NCI-H748 treated with DMSO at 0.1 percent for 48 hours (cell line): Measurements from ENCODE around the gene SOBP.

ENCODE experiments used
- DNase-seq: peaks from one replicate; lab custom pipeline; 2025; lab: John Stamatoyannopoulos, UW

SOBP gene

GRCh38 chr6:107587451-107587850 is 97.5 kb downstream of the SOBP start:
- DNase-seq: no peak

GRCh38 chr6:107589199-107589598 is 99.3 kb downstream of the SOBP start:
- no peak for DNase-seq

DNA sequence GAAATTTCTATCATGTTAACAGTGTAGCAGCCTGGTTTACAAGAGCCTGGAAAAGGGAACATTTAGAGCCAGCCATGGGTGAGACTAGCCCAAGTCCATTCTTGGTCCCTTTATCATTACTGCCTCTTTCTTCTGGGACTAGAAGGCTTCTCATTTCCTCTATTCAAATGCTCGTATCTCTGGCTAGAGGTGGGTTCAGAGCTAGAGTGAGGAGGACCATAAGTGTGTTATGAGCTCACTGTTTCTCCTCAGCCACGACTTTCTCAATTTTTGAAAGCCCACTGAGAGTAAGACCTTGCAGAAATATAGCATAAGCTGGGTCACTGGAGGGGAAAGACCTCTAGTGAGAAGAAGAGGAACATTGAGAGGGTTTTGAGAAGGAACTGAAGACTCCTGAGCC is 100.0 kb downstream of the SOBP start:
- DNase-seq: no peak

DNA sequence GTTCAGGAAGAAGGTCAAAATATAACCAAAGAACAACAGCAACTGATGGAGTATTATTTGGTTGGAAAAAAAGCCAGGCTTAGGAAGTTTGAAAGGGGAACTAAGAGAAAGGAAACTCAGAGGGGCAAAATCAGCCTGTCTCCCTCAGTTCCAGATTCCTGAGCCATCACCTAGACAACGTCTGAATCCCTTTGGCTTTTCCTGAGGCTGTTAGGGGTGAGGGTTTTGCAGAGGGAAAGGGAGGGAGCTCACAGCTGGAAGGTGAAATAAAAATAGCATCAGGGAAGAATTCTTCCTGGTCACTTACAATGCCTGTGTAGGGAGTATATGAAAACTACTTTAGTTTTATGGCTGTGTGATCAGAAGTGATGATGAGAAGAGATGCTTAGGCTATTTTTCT is 100.5 kb downstream of the SOBP start:
- DNase-seq: no peak

DNA sequence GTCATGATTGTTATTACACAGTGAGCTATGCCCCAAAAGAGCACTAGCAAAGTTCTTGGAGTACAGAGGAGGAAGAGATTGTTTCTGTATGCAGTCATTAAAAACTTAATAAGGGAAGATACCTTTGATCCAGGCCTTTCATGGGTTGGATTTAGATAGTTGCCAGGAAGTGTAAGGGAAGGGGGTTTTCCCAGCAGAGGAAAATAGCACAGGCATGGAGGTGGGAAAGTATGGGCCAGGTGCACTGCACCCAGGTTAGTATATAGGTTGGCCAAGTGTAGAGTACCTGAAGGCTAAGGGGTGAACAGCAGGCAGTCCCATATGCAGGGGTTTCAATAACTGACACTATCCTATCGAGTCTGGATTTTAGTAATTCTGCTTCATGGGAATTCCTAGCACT is 101.4 kb downstream of the SOBP start:
- no peak for DNase-seq

GRCh38 chr6:107592806-107593205 is 102.9 kb downstream of the SOBP start:
- no peak for DNase-seq

GRCh38 chr6:107594736-107595135 is 104.8 kb downstream of the SOBP start:
- DNase-seq: no peak

DNA sequence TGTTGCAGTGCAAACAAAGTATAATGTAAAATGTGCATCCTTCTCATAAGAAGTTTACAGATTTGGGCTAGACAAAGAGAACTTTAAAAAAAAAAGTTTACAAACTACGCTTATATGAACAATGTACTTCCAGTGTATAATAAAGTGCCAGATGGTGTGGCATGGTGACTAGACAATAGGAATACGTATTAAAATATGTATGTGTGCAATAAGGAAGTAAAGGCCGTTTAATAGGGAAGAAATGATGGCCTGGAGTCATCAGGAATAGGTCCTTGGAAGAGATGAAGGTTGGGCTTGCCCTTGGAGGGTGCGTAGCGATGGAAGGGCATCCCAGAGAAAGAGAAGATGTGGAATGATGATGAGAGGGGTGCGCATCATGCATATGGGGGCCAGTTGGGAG is 108.2 kb downstream of the SOBP start:
- DNase-seq: no peak

- DNase-seq: no peak
Measured at GRCh38 chr6:107599043-107599442, 109.1 kb downstream of the SOBP start.

GRCh38 chr6:107600121-107600520 is 110.2 kb downstream of the SOBP start:
- DNase-seq: no peak

- DNase-seq: no peak
Measured at GRCh38 chr6:107600936-107601335, 111.0 kb downstream of the SOBP start.

DNA sequence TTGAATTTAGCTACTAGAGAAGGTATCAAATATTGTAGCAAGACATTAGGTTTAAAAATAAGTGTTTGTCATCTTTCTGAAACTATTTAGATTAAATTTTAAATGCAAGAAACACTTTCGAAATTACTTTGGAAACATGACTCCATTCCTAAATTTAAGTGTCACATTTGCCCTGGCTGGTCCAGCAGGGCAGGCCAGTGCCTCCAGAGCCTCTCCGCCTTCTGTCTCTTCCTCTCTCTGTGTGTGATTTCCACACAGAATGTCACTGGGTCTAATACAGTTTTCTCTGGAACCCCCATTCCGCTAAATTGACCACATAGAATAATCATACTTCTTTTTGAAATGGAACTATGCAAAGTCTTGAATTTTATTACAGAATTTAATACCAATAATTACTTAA is 111.5 kb downstream of the SOBP start:
- DNase-seq: no peak

- DNase-seq: no peak
Measured at GRCh38 chr6:107602321-107603005, 112.5 kb downstream of the SOBP start.

DNA sequence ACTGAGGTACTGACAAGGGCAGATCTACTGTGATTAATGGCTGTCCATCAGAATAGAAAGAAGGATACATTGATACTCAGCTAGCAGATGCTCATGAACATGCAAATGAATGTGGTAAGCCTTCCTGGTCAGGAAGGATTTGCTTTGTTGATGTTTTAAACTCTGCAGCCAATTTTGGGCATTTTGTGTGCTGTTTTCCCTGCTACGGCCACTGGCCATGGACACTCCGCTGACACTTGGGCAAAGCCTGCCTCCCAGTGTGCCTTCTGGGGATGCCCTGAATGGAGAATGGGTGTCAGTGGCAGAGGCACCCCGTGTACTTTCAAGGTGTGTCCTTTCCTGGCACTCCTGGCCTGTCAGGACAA is 113.1 kb downstream of the SOBP start:
- no peak for DNase-seq

- DNase-seq: no peak
Measured at GRCh38 chr6:107604549-107604948, 114.6 kb downstream of the SOBP start.

- DNase-seq: no peak
Measured at GRCh38 chr6:107606407-107606806, 116.5 kb downstream of the SOBP start.

GRCh38 chr6:107607116-107607515 is 117.2 kb downstream of the SOBP start:
- no peak for DNase-seq

DNA sequence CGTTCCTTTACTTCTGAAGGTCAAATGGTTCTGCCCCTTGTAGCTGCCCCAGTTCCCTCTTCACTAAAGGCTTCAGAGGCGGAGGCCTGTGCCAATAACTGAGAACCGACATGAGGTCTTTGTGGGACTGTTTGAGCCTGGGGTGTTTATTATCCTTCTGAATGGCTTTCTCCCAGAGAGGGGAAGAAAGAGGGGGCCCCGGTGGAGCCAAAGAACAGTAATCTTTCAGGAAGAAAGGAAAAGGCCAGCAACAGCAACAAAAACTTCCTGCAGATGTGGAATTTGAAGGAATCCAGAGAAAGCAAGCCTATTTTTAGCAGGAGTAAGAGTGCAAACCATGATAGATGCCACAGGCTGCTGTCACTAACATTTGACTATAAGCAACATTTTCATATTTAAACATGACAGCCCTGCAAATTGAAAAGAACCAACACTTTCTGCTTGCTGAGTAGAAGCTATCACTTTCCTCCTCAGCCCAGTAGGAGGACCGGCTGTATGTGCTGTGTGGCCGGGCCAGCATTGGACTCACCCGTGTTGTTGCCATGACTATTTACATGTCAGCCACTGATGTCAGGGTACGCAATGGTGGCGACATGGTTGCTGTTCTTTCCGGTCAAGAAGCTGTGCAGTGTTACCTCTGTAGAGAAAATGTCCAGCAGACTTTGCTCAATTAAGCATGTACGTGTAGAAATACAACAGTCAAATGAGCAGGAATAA is 121.3 kb downstream of the SOBP start:
- DNase-seq: no peak

- DNase-seq: no peak
Measured at GRCh38 chr6:107612762-107613415, 123.0 kb downstream of the SOBP start.

GRCh38 chr6:107613651-107614379 is 123.9 kb downstream of the SOBP start:
- no peak for DNase-seq

- DNase-seq: no peak
Measured at GRCh38 chr6:107614828-107615227, 124.9 kb downstream of the SOBP start.

GRCh38 chr6:107616775-107617174 is 126.9 kb downstream of the SOBP start:
- no peak for DNase-seq
